WTC11 (cell line): ENCODE data around the gene WNT8B. TPM values are rescaled to one million over a fixed set of nuclear protein-coding genes. Genes with fewer than 3 reads are reported as not detected.

Experiments used
- ATAC-seq: fragments of 200-7000 bp; cut with Tn5 transposase; 2 replicates; pipeline ENCODE4 v1.10.0; 2021; ENCODE audit warnings: mild to moderate bottlenecking, moderate library complexity
- CTCF ChIA-PET: fragments of 300-600 bp; sonication (Branson Sonifier 250); formaldehyde crosslinking; loops from one replicate; lab custom pipeline; 2021; ENCODE audit warnings: antibody characterized with exemption; lab: Charles Lee
- POLR2A ChIA-PET: fragments of 350-600 bp; sonication (Branson Sonifier 250); formaldehyde crosslinking; loops from one replicate; lab custom pipeline; 2021; ENCODE audit warnings: antibody characterized with exemption; lab: Charles Lee
- DNase-seq: peaks from one replicate; pipeline ENCODE4 v3.0.0; 2021; ENCODE audit warnings: low spot score
- H3K27ac Mint-ChIP-seq: 2 replicates; pipeline ENCODE4 v1.8.0; 2021; ENCODE audit warnings: mixed read lengths
- H3K27me3 Mint-ChIP-seq: 2 replicates; pipeline ENCODE4 v1.8.0; 2021; ENCODE audit warnings: low read depth, mild to moderate bottlenecking, moderate library complexity, mixed read lengths
- H3K36me3 Mint-ChIP-seq: 2 replicates; pipeline ENCODE4 v1.8.0; 2021; ENCODE audit warnings: mixed read lengths
- H3K4me1 Mint-ChIP-seq: 2 replicates; pipeline ENCODE4 v1.8.0; 2022; ENCODE audit warnings: mixed read lengths
- H3K4me3 Mint-ChIP-seq: 2 replicates; pipeline ENCODE4 v1.8.0; 2021; ENCODE audit warnings: mild to moderate bottlenecking, moderate library complexity, mixed read lengths
- H3K9me3 Mint-ChIP-seq: 2 replicates; pipeline ENCODE4 v1.8.0; 2021; ENCODE audit warnings: mixed read lengths
- AFF4 ChIP-seq: sonication (generic); formaldehyde crosslinking; IDR thresholded peaks from 2 replicates; pipeline ENCODE4 v1.8.1; 2023; ENCODE audit warnings: mild to moderate bottlenecking, missing genetic modification reagents, borderline replicate concordance
- ATF3 ChIP-seq: sonication (generic); formaldehyde crosslinking; conservative IDR thresholded peaks from 2 replicates; pipeline ENCODE4 v1.8.1; 2022; ENCODE audit warnings: mild to moderate bottlenecking, missing genetic modification reagents
- ATF6 ChIP-seq: sonication (generic); formaldehyde crosslinking; IDR thresholded peaks from 2 replicates; pipeline ENCODE4 v1.8.1; 2023; ENCODE audit warnings: mild to moderate bottlenecking, missing genetic modification reagents
- E2F4 ChIP-seq: sonication (generic); formaldehyde crosslinking; IDR thresholded peaks from 2 replicates; pipeline ENCODE4 v1.8.1; 2022; ENCODE audit warnings: low read depth, mild to moderate bottlenecking, moderate library complexity, missing genetic modification reagents, borderline replicate concordance
- ESRRA ChIP-seq: sonication (generic); formaldehyde crosslinking; IDR thresholded peaks from 2 replicates; pipeline ENCODE4 v1.8.1; 2022; ENCODE audit warnings: mild to moderate bottlenecking, missing genetic modification reagents, borderline replicate concordance
- FOXP1 ChIP-seq: sonication (generic); formaldehyde crosslinking; IDR thresholded peaks from 2 replicates; pipeline ENCODE4 v1.8.0; 2022; ENCODE audit warnings: missing genetic modification reagents, mild to moderate bottlenecking, moderate library complexity, borderline replicate concordance
- HMGA2 ChIP-seq: fragments of 250-450 bp; sonication (Bioruptor Pico); IDR thresholded peaks from 2 replicates; pipeline ENCODE4 v1.4.0; 2021; ENCODE audit warnings: mild to moderate bottlenecking, moderate library complexity
- JAZF1 ChIP-seq: fragments of 250-450 bp; sonication (Bioruptor Pico); IDR thresholded peaks from 2 replicates; pipeline ENCODE4 v1.9.0; 2021; ENCODE audit warnings: moderate library complexity, mild to moderate bottlenecking, inconsistent platforms
- JUN ChIP-seq: sonication (generic); formaldehyde crosslinking; IDR thresholded peaks from 2 replicates; pipeline ENCODE4 v1.8.0; 2023; ENCODE audit warnings: mild to moderate bottlenecking, missing genetic modification reagents
- KAT7 ChIP-seq: sonication (generic); formaldehyde crosslinking; IDR thresholded peaks from 2 replicates; pipeline ENCODE4 v1.8.1; 2023; ENCODE audit warnings: missing genetic modification reagents, mild to moderate bottlenecking, borderline replicate concordance
- MAX ChIP-seq: sonication (generic); formaldehyde crosslinking; IDR thresholded peaks from 2 replicates; pipeline ENCODE4 v1.8.0; 2022; ENCODE audit warnings: mild to moderate bottlenecking, missing genetic modification reagents
- NFYB ChIP-seq: sonication (generic); formaldehyde crosslinking; conservative IDR thresholded peaks from 2 replicates; pipeline ENCODE4 v1.8.0; 2022; ENCODE audit warnings: low read depth, missing genetic modification reagents
- NR2C2 ChIP-seq: sonication (generic); formaldehyde crosslinking; IDR thresholded peaks from 2 replicates; pipeline ENCODE4 v1.8.0; 2022; ENCODE audit warnings: mild to moderate bottlenecking, missing genetic modification reagents
- RORB ChIP-seq: fragments of 250-450 bp; sonication (Bioruptor Pico); IDR thresholded peaks from 2 replicates; pipeline ENCODE4 v1.9.0; 2021; ENCODE audit warnings: mild to moderate bottlenecking
- SMAD4 ChIP-seq: sonication (generic); formaldehyde crosslinking; IDR thresholded peaks from 2 replicates; pipeline ENCODE4 v1.8.0; 2022; ENCODE audit warnings: mild to moderate bottlenecking, missing genetic modification reagents
- SOX15 ChIP-seq: fragments of 250-450 bp; sonication (Bioruptor Pico); IDR thresholded peaks from 2 replicates; pipeline ENCODE4 v1.9.0; 2021; ENCODE audit warnings: mild to moderate bottlenecking
- TCF7 ChIP-seq: sonication (generic); formaldehyde crosslinking; IDR thresholded peaks from 2 replicates; pipeline ENCODE4 v1.8.0; 2022; ENCODE audit warnings: mild to moderate bottlenecking, low read depth, missing genetic modification reagents, moderate library complexity
- USF2 ChIP-seq: sonication (generic); formaldehyde crosslinking; IDR thresholded peaks from 2 replicates; pipeline ENCODE4 v1.8.1; 2023; ENCODE audit warnings: mild to moderate bottlenecking, missing genetic modification reagents, moderate library complexity
- ZBTB21 ChIP-seq: sonication (generic); formaldehyde crosslinking; IDR thresholded peaks from 2 replicates; pipeline ENCODE4 v1.8.1; 2023; ENCODE audit warnings: mild to moderate bottlenecking, missing genetic modification reagents, borderline replicate concordance
- ZNF138 ChIP-seq: sonication (generic); formaldehyde crosslinking; conservative IDR thresholded peaks from 2 replicates; pipeline ENCODE4 v1.8.1; 2022; ENCODE audit warnings: mild to moderate bottlenecking, moderate library complexity, missing genetic modification reagents
- ZNF263 ChIP-seq: sonication (generic); formaldehyde crosslinking; IDR thresholded peaks from 2 replicates; pipeline ENCODE4 v1.8.1; 2022; ENCODE audit warnings: low read depth, mild to moderate bottlenecking, moderate library complexity, missing genetic modification reagents
- ZNF423 ChIP-seq: fragments of 250-450 bp; sonication (Bioruptor Pico); IDR thresholded peaks from 2 replicates; pipeline ENCODE4 v2.1.2; 2022; ENCODE audit warnings: mild to moderate bottlenecking, moderate library complexity
- ZNF425 ChIP-seq: fragments of 250-450 bp; sonication (Bioruptor Pico); conservative IDR thresholded peaks from 2 replicates; pipeline ENCODE4 v1.9.0; 2021; ENCODE audit warnings: mild to moderate bottlenecking
- total RNA-seq: library from RNA; stranded (reverse); gene quantifications from 3 replicates; pipeline ENCODE4 v1.2.3, GENCODE V29; 2021

The WNT8B gene
- total RNA-seq, 1 experiment from 2014 or later, result 0.68 TPM

- no peaks in the 10 kb centered on the region for H3K36me3 Mint-ChIP-seq
- POLR2A ChIA-PET, result no interaction called here
- ATAC-seq (no peak), DNase-seq (no peak)
- H3K9me3 Mint-ChIP-seq, result no peaks in the 10 kb centered on the region
- no peak overlapping the region for H3K4me3 Mint-ChIP-seq
- no peak overlapping the region for H3K27ac Mint-ChIP-seq
- TF ChIP-seq ZNF425 (CRISPR knock-in tag), result no peak
- TF ChIP-seq ATF3 (CRISPR knock-in tag), result no peak
- no peak for TF ChIP-seq ESRRA
- no peak for TF ChIP-seq TCF7 (CRISPR knock-in tag)
- TF ChIP-seq ATF6, result no peak
- TF ChIP-seq USF2 (CRISPR knock-in tag), result no peak
- no peak for TF ChIP-seq NFYB (CRISPR knock-in tag)
- no peak for TF ChIP-seq HMGA2 (CRISPR knock-in tag)
- TF ChIP-seq ZNF423 (CRISPR knock-in tag), result no peak
- no peak for TF ChIP-seq JAZF1
- TF ChIP-seq ZNF263, result no peak
- H3K4me1 Mint-ChIP-seq, result peaks cover 16% of the 10 kb centered on the region
- peaks cover 90% of the 10 kb centered on the region for H3K27me3 Mint-ChIP-seq
- CTCF ChIA-PET, result interaction anchor here (10.2 kb wide), 1 partner anchor 39 kb away, joined by 134 read pairs; the partner anchor contains the start of gene SEC31B
Observed at GRCh38 chr10:100479037-100479436, 16.2 kb downstream of the WNT8B start.

- TF ChIP-seq MAX (CRISPR knock-in tag), result no peak
- TF ChIP-seq AFF4 (CRISPR knock-in tag), result no peak
- TF ChIP-seq FOXP1 (CRISPR knock-in tag), result no peak
- TF ChIP-seq E2F4 (CRISPR knock-in tag), result no peak
- TF ChIP-seq ZNF263, result no peak
- no peak for TF ChIP-seq SMAD4
- no peak for TF ChIP-seq ZNF423 (CRISPR knock-in tag)
- TF ChIP-seq JUN (CRISPR knock-in tag), result no peak
- no peak for TF ChIP-seq ZBTB21 (CRISPR knock-in tag)
- TF ChIP-seq NR2C2 (CRISPR knock-in tag), result no peak
- no peak for TF ChIP-seq KAT7 (CRISPR knock-in tag)
- no peak for TF ChIP-seq RORB (CRISPR knock-in tag)
- no peak for TF ChIP-seq ZNF138 (CRISPR knock-in tag)
- no peak for TF ChIP-seq SOX15 (CRISPR knock-in tag)
- ChIA-PET CTCF (interaction anchor here (1.0 to 10.2 kb wide), 2 partner anchors 29 to 38 kb away, joined by 4 to 134 read pairs; partner anchors contain the start of gene SEC31B), POLR2A (no interaction called here)
- Mint-ChIP-seq H3K4me3 (no peak overlapping the region), H3K36me3 (no peaks in the 10 kb centered on the region), H3K27ac (no peak overlapping the region), H3K27me3 (peaks cover 90% of the 10 kb centered on the region), H3K9me3 (no peaks in the 10 kb centered on the region), H3K4me1 (peaks cover 25% of the 10 kb centered on the region)
- no peak for DNase-seq
- ATAC-seq, result no peak
Observed at GRCh38 chr10:100480002-100480401, 17.2 kb downstream of the WNT8B start.
